Hair follicle dermal papilla cell (primary cell): ENCODE results near the gene KRTAP6-1. TPM values are rescaled to one million over a fixed set of nuclear protein-coding genes. Genes with fewer than 3 reads are reported as not detected.

Experiments used
- small RNA-seq: library from RNA; depleted of rRNA; stranded (forward); fragments of <200 nt; gene quantifications from one replicate; pipeline ENCODE3, GENCODE V24; 2012
- total RNA-seq: library from RNA; depleted of rRNA; stranded (reverse); fragments of >200 nt; gene quantifications from 2 replicates; pipeline ENCODE4 v1.2.3, GENCODE V29; 2012

The KRTAP6-1 gene
- total RNA-seq, result not detected in 2 replicates

GRCh38 chr21:30613836-30614235 is at the start of gene KRTAP6-1:
KRTAP6-1 (minus strand) TSS chr21:30613930; CDS start chr21:30613904, 26 bp downstream.

GRCh38 chr21:30642564-30642963 is 28.8 kb upstream of the KRTAP6-1 start, which contains the start of gene KRTAP20-3:
KRTAP20-3 (plus strand) TSS chr21:30642864.

GRCh38 chr21:30634906-30635305 is 21.2 kb upstream of the KRTAP6-1 start, which contains the start of gene KRTAP20-2:
KRTAP20-2 (plus strand) TSS chr21:30635206; CDS start chr21:30635264, 58 bp downstream.

GRCh38 chr21:30620522-30620921 is 6.8 kb upstream of the KRTAP6-1 start, which contains the start of gene KRTAP20-4:
KRTAP20-4 (plus strand) TSS chr21:30620627.

GRCh38 chr21:30616125-30616524 is 2.4 kb upstream of the KRTAP6-1 start, which contains the start of gene KRTAP20-1:
KRTAP20-1 (plus strand) TSS chr21:30616425; CDS start chr21:30616455, 30 bp downstream.

GRCh38 chr21:30600787-30601186 is 12.9 kb downstream of the KRTAP6-1 start, which contains the start of gene KRTAP22-1:
KRTAP22-1 (plus strand) TSS chr21:30601087.

GRCh38 chr21:30598802-30599201 is 14.9 kb downstream of the KRTAP6-1 start, which contains the start of gene KRTAP6-2:
KRTAP6-2 (minus strand) TSS chr21:30598902; CDS start chr21:30598874, 28 bp downstream.

GRCh38 chr21:30592140-30592539 is 21.6 kb downstream of the KRTAP6-1 start, which contains the start of gene KRTAP6-3:
KRTAP6-3 (plus strand) TSS chr21:30592440; CDS start chr21:30592446, 6 bp downstream.

GRCh38 chr21:30590297-30590696 is 23.4 kb downstream of the KRTAP6-1 start, which contains the start of gene KRTAP22-2:
KRTAP22-2 (minus strand) TSS chr21:30590397.

Small RNA genes within 50 kb of the gene (small RNA-seq; reads per million reads assigned to genes)
- gene KRTAP20-1, result not detected
- gene KRTAP20-3, result not detected
- not detected for gene KRTAP20-4
- gene KRTAP22-1, result not detected
- gene KRTAP22-2, result not detected

Other genes with a start within 250 kb of the KRTAP6-1 start
- gene KRTAP13-2, start 241.7 kb downstream of the KRTAP6-1 start, total RNA-seq, result not detected in 2 replicates
- gene KRTAP13-1, start 217.9 kb downstream of the KRTAP6-1 start, total RNA-seq, result not detected in 2 replicates
- not detected in 2 replicates for gene KRTAP13-3, start 188.0 kb downstream of the KRTAP6-1 start, total RNA-seq
- gene KRTAP13-4, start 183.7 kb downstream of the KRTAP6-1 start, total RNA-seq, result not detected in 2 replicates
- gene KRTAP15-1, start 173.7 kb downstream of the KRTAP6-1 start, total RNA-seq, result not detected in 2 replicates
- not detected in 2 replicates for gene KRTAP19-1, start 133.6 kb downstream of the KRTAP6-1 start, total RNA-seq
- not detected in 2 replicates for gene KRTAP19-2, start 126.5 kb downstream of the KRTAP6-1 start, total RNA-seq
- not detected in 2 replicates for gene KRTAP19-3, start 121.9 kb downstream of the KRTAP6-1 start, total RNA-seq
- gene KRTAP19-4, start 116.8 kb downstream of the KRTAP6-1 start, total RNA-seq, result not detected in 2 replicates
- gene KRTAP19-5, start 111.8 kb downstream of the KRTAP6-1 start, total RNA-seq, result not detected in 2 replicates
- gene KRTAP19-6, start 72.1 kb downstream of the KRTAP6-1 start, total RNA-seq, result not detected in 2 replicates
- gene KRTAP19-7, start 52.6 kb downstream of the KRTAP6-1 start, total RNA-seq, result not detected in 2 replicates
- gene KRTAP22-2, start 23.5 kb downstream of the KRTAP6-1 start, total RNA-seq, result not detected in 2 replicates
- not detected in 2 replicates for gene KRTAP6-3, start 21.5 kb downstream of the KRTAP6-1 start, total RNA-seq
- not detected in 2 replicates for gene KRTAP6-2, start 15.0 kb downstream of the KRTAP6-1 start, total RNA-seq
- not detected in 2 replicates for gene KRTAP22-1, start 12.8 kb downstream of the KRTAP6-1 start, total RNA-seq
- gene KRTAP20-1, start 2.5 kb upstream of the KRTAP6-1 start, total RNA-seq, result not detected in 2 replicates
- not detected in 2 replicates for gene KRTAP20-4, start 6.7 kb upstream of the KRTAP6-1 start, total RNA-seq
- not detected in 2 replicates for gene KRTAP20-2, start 21.3 kb upstream of the KRTAP6-1 start, total RNA-seq
- gene KRTAP20-3, start 28.9 kb upstream of the KRTAP6-1 start, total RNA-seq, result not detected in 2 replicates
- gene KRTAP21-3, start 104.8 kb upstream of the KRTAP6-1 start, total RNA-seq, result not detected in 2 replicates
- gene KRTAP21-2, start 133.3 kb upstream of the KRTAP6-1 start, total RNA-seq, result not detected in 2 replicates
- not detected in 2 replicates for gene KRTAP21-1, start 141.5 kb upstream of the KRTAP6-1 start, total RNA-seq
- not detected in 2 replicates for gene KRTAP8-1, start 199.3 kb upstream of the KRTAP6-1 start, total RNA-seq
- not detected in 2 replicates for gene KRTAP7-1, start 215.8 kb upstream of the KRTAP6-1 start, total RNA-seq